Kidney tubule cell (primary cell): Measurements from ENCODE around the gene AANAT.

Experiments
- DNase-seq: peaks from one replicate; pipeline ENCODE4 v3.0.0-alpha.2; 2018; ENCODE audit warnings: low spot score

The AANAT gene

DNA sequence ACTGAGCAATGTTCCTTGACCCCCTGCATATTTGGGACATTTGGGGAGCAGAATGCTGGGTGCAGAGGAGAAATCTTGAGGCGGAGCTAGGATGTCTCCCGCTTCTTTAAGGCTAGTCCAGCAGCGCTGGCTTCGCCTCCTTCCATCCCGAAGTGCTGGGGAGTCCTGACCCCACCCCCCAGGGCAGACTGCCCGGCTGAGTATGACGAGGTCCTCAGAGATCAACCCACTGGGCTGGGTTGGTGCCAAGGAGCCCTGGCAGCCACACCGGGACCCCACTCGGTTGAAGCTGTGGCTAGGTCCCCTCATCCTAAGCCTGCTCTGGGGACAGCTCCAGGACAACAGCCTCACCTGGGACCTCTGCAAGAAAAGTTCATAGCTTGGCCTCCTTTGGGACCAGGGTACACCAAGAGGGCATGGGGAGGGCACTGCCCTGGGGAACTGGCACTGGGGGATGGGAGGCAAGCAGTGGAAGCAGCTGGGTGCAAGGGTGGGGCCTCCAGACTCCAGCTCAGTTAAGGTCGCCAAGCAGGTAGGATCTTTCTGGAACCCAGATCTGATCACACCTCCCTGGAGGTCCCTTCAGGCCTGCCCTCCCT, 22.8 kb downstream of the AANAT start:
- DNase-seq = no peak

DNA sequence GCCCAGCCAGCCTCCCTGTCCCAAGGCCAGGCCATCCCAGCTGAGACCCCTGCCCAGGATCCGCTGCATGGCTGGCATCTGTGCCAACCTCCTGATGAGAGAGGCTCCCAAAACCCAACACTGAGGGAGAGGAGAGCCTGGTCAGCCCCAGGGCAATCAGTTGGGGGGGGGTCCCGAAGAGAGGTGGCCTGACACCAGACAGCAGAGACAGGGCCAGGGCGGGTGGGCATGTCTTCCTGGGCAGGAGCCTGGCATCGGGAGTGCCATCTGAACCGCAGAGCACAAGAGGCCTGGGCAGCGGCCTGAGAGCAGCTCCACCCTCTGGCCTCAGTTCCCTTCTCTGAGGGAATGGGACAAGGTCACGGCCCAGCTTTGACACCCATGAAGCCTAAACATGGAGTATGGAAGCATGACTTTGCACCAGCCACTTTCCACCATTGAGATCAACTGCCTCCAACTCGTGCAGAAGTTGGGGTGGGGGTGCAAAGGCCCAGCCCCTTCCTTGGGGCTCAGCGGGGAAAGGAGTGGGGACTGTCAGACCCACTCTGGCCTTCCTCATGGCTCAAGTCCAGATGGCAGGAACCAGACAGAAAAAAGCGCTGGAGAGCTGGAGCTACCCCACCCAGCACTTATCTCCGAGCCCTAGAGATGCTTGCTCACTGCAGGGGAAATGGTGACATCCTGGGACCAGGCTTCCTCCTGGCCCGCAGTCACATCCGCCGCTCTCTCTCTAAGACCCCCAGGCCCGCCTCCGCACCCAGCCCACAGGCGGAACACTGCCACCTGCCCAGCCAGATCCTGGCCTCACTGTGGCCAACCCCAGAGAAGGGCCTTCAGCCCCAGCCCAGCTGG, 24.1 kb downstream of the AANAT start:
- DNase-seq = no peak

GRCh38 chr17:76492123-76492988, 25.0 kb downstream of the AANAT start:
- DNase-seq = peak; percentile 15

GRCh38 chr17:76492989-76493501, 25.6 kb downstream of the AANAT start:
- DNase-seq = peak; percentile 87

GRCh38 chr17:76493505-76494167, 26.2 kb downstream of the AANAT start:
- no peak for DNase-seq

GRCh38 chr17:76495663-76496400, 28.4 kb downstream of the AANAT start:
- DNase-seq = no peak

DNA sequence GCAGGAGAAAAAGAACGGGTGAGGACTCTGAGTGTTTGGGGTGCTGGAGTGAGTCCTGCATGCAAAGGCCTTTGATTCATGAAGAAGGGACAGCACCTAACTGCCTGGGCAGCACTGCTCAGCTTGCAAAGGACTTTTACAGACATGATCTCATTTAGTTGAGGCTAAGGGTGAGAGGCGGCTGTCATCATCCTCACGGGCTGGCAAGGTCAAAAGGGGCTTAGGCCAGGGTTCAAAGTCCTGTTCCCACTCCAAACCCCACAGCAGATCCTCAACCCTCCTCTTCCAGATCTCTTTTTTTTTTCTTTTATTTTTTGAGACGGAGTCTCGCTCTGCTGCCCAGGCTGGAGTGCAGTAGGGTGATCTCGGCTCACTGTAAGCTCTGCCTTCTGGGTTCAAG, 29.1 kb downstream of the AANAT start:
- DNase-seq = peak; percentile 25

DNA sequence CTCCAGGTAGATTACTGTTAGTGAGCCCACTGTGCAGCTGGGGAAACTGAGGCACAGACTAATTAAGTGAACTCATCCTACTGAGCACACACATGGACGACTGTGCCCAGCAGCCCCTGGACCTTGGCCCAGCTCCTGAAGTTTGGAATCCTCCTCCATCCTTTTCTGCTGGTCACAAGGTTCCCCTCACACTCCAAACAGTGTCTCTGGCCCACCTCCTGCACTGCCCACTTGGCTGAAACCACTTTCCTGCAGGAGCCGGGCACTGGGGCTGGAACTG, 30.2 kb downstream of the AANAT start:
- no peak for DNase-seq

- peak; percentile 98 for DNase-seq
Measured at GRCh38 chr17:76497979-76498875, 30.8 kb downstream of the AANAT start.

- DNase-seq = no peak
Measured at GRCh38 chr17:76498876-76499251, 31.5 kb downstream of the AANAT start.

DNA sequence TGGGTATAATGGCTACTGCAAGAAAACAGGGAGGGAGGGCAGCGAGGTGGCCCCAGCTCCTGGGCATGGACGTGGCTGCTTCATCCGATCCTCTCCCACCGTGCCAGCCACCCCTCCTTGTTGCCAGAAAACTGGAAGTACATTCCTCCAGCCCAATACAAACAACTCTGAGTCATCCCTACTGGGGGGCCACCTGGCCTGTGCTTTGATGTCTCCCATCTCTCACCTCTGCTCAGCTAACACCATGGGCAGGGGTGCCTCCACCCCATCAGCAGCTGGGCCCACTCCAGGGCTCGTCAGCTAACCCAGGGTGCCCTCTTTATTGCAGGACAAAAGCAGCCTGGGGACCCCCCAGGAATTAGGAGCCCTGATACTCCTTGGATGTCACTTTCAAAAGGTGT, 31.9 kb downstream of the AANAT start:
- DNase-seq = peak; percentile 79

DNA sequence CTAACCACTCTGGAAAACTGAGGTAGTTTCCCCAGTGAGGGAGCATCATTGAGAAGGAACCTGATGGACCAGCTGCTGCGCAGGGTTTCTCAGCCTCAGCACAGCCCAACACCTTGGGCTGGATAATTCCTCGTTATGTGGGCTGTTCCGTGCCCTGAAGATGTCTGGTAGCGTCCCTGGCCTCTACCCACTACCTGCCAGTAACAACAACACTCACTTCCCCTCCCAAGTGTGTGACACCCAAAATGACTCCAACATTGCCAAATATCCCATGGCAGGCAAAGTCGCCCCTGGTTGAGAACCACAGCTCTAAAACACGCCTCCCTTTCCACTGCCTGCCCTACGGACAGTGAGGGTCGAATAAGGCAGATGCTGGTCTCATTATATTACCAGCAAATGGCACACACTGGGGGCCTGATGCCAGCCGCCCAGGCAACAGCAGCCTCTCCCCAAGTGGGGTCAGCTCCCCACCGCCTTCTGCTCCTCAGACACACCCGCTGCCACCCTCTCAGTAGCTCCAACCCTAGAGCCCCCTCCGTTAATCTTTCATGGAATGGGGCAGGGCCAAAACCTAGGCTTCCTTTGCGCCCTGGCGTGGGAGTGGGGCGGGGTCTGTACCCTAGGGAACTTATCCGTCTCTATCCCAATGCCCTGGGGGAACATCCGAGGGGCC, 32.8 kb downstream of the AANAT start:
- DNase-seq = peak; percentile 44

DNA sequence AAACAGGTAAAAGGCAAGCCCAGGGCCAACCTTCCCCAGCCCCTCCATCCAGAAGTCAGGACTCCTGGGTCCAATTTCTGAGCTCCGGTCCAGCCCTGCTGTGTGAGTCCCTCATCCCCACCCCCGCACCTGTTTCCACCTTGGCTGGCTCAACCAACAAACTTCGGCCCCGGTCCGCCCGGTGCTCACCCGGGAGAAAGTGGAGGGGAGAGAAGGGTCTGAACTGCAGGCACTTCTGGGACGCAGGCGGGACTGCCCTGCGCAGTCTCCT, 33.3 kb downstream of the AANAT start:
- DNase-seq = no peak

GRCh38 chr17:76501018-76501826, 33.8 kb downstream of the AANAT start, which contains the start of gene RHBDF2:
RHBDF2 (minus strand) TSS chr17:76501423; CDS start chr17:76481524, 19,899 bp downstream.
- peak; percentile 91 for DNase-seq

DNA sequence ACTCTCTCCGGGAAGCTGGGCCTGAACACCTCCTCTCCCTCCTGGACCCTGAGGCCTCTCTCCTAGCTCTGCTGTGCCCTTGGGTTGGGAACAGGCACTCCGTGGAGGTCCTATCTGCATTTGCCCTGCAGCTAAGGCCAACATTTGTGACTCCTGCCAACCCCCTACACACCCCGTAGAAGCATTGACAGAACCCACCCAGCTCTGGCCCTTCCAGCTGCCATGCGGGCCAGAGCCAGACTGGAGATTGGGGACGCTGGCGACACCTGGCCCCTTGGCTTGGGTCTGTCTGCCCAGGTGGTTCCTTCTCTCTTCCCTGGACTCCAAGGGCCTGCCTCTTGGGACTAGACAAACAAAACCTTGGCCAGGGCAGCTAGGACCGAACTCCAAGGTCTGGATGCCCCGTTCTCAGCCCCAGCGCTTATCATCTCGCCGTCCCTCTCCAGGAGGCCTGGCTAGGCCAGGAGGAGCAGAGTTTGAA, 34.5 kb downstream of the AANAT start:
- no peak for DNase-seq

DNA sequence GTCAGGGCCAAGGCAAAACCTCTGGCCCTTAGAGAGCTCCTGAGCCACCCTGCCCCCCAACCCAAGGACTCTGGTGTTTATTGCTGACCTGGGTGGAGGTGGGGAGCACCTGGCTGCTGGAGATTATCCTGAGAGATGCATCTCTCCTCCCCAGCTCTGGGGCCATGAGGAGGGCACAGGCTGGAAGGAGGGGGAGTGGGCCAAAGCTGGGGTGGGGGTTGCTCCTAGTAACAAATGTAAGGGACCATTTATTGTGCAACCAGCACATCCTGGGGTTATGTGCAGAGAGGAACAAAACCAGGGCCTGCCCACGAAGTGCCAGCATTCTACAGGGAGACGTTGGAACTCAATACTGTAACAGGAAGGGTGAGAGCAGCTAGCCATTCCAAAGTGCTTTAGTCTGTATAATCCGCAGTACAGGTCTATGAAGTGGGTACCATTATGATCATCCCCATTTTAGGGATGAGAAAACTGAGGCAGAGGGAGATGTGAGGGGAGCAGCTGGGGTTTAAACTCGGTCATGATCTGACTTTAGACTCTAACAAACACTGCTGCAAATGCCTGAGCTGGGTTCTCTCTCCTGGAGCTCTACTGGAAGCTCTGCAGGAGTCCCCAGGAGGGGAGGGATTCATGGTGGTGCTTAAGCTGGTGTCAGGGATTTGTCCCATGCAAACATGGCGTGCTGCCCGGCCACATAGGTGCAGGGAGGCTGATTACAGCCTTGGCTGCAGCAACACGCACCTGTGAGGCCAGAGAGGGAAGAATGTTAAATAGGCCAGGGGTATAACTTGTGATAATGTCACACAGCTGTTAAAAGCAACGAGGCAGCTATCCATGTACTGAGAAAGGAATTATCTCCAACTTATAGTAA, 35.2 kb downstream of the AANAT start:
- no peak for DNase-seq

- no peak for DNase-seq
Measured at GRCh38 chr17:76504117-76504516, 36.7 kb downstream of the AANAT start.
